Thoracic aorta (tissue), 2 donors: ENCODE results near the gene ZNF385B. TPM values are rescaled to one million over a fixed set of nuclear protein-coding genes. Genes with fewer than 3 reads are reported as not detected.

Experiments used
- ATAC-seq: fragments of 150-250 bp; one replicate; pipeline ENCODE4 v1.8.0; 2017; ENCODE audit warnings: low read depth; ENCODE audit not compliant: insufficient number of reproducible peaks, low FRiP score
- DNase-seq: peaks from one replicate; pipeline ENCODE4 v3.0.0-alpha.2; 2020; ENCODE audit warnings: low spot score
- H3K27ac ChIP-seq, 2 donors: fragments of 200-600 bp; sonication (generic); 1 replicate in 1 of 2; 2 replicates in 1 of 2; pipeline ENCODE4 v1.5.1; 2016; ENCODE audit warnings: mild to moderate bottlenecking in 2 of 2, moderate library complexity in 2 of 2
- H3K27me3 ChIP-seq: fragments of 200-600 bp; sonication (generic); replicated peaks from 2 replicates; pipeline ENCODE4 v1.6.0; 2016; ENCODE audit warnings: mild to moderate bottlenecking; ENCODE audit not compliant: insufficient read depth
- H3K36me3 ChIP-seq: fragments of 200-600 bp; sonication (generic); one replicate; pipeline ENCODE4 v1.5.1; 2016
- H3K4me1 ChIP-seq, 2 donors: fragments of 200-600 bp; sonication (generic); 1 replicate in 1 of 2; 2 replicates in 1 of 2; pipeline versions ENCODE4 v1.5.1 to v1.6.0; 2016; ENCODE audit warnings: low read depth in 2 of 2, mild to moderate bottlenecking in 1 of 2; ENCODE audit not compliant: control insufficient read depth in 1 of 2
- H3K4me3 ChIP-seq: fragments of 200-600 bp; sonication (generic); 2 replicates; pipeline ENCODE4 v1.5.1; 2016; ENCODE audit warnings: mild to moderate bottlenecking
- H3K9me3 ChIP-seq: fragments of 200-600 bp; sonication (generic); 2 replicates; pipeline ENCODE4 v1.5.1; 2016
- total RNA-seq, 2 donors: library from RNA; depleted of rRNA; stranded (reverse); fragments of >200 nt; gene quantifications; one replicate each; pipeline versions ENCODE4 v1.1.0 to v1.2.3, GENCODE V29; 2016
- TF ChIP-seq, protein P1 (sequence below): fragments of 200-600 bp; sonication (generic); IDR thresholded peaks from one replicate; pipeline ENCODE4 v1.5.1; 2019; ENCODE audit warnings: antibody characterized with exemption

ZNF385B gene
- total RNA-seq = 1 to 10 TPM in 1 of 2 donors, under 1 TPM in 1; 0.41 to 1.9 TPM

DNA sequence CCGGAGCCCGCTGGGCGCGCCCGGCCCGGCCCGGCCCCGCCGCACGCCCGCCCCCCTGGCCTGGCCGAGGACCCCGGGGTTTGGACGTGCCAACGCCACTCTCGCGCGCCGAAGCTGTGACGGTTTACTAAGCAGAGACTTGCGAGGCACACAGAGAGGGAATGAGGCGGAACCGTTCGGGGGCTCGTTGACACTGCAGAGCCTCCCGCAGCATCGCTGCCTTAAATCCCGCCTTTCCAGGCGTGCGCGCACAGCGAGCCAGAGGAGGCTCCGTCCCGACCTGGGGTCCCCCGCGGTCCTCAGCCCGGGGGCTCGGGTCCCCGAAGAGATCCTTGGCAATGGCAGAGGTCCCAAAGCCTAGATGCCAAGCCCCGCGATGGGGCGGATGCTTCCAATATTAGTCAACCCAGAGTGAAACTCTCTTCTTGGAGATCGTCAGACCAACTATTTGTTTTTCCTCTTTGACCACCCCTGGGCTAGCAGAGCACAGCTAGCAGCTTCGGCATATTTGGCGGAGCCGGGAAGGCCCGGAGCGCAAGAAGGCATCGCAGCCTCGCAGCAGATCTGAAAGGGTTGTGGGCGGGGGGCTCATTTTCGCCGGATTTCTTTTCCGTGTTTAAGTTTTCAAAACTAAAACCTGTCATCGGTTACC lies at the start of gene ZNF385B:
Gene ZNF385B (minus strand): TSS at position 197 of the 652 bp plus-strand sequence.
- no peaks in the 10 kb centered on the region for H3K9me3 ChIP-seq
- H3K27me3 ChIP-seq = no peaks in the 10 kb centered on the region
- TF ChIP-seq, protein P1, sequence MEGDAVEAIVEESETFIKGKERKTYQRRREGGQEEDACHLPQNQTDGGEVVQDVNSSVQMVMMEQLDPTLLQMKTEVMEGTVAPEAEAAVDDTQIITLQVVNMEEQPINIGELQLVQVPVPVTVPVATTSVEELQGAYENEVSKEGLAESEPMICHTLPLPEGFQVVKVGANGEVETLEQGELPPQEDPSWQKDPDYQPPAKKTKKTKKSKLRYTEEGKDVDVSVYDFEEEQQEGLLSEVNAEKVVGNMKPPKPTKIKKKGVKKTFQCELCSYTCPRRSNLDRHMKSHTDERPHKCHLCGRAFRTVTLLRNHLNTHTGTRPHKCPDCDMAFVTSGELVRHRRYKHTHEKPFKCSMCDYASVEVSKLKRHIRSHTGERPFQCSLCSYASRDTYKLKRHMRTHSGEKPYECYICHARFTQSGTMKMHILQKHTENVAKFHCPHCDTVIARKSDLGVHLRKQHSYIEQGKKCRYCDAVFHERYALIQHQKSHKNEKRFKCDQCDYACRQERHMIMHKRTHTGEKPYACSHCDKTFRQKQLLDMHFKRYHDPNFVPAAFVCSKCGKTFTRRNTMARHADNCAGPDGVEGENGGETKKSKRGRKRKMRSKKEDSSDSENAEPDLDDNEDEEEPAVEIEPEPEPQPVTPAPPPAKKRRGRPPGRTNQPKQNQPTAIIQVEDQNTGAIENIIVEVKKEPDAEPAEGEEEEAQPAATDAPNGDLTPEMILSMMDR = no peak
- ATAC-seq (no peak), DNase-seq (no peak)
- H3K36me3 ChIP-seq = no peaks in the 10 kb centered on the region
- peak within 1 kb of the TSS; percentile 72 for H3K4me3 ChIP-seq
- no peak within 1 kb of the TSS for H3K27ac ChIP-seq
- H3K4me1 ChIP-seq = peaks cover 0 to 17% of the 10 kb centered on the region in 2 donors

- Histone ChIP-seq H3K9me3 (no peaks in the 10 kb centered on the region), H3K4me3 (no peak overlapping the region), H3K27ac (no peak overlapping the region), H3K36me3 (no peaks in the 10 kb centered on the region), H3K27me3 (no peaks in the 10 kb centered on the region), H3K4me1 (no peaks in the 10 kb centered on the region)
- TF ChIP-seq, protein P1 = no peak
- ATAC-seq (no peak), DNase-seq (no peak)
These were observed 49.3 kb upstream of the ZNF385B start for GRCh38 chr2:179910735-179911113.

- no peak for ATAC-seq
- TF ChIP-seq, protein P1 = no peak
These were observed 48.7 kb upstream of the ZNF385B start for GRCh38 chr2:179909845-179910734.

DNA sequence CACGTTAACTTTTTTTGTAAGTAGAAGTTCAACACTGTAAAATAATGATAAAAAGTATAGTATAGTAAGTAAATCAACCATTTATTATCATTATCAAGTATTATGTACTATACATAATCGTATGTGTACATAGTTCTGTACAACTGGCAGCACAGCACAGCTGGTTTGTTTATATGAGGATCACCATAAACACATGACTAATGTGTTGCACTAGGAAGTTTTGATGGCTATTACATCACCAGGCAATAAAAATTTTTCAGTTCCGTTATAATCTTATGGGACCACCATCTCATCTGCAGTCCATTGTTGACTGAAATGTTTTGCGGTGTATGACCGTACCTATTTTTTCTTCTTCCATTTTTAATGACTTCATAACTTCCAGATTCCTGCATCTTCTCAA lies 39.2 kb upstream of the ZNF385B start:
- no peaks in the 10 kb centered on the region for H3K27me3 ChIP-seq
- DNase-seq (no peak), ATAC-seq (no peak)
- H3K4me3 ChIP-seq = no peak overlapping the region
- H3K4me1 ChIP-seq = no peaks in the 10 kb centered on the region
- TF ChIP-seq, protein P1 = no peak
- H3K27ac ChIP-seq = no peak overlapping the region
- H3K36me3 ChIP-seq = no peaks in the 10 kb centered on the region
- H3K9me3 ChIP-seq = no peaks in the 10 kb centered on the region

More at GRCh38 chr2:179909845-179910734, 48.7 kb upstream of the ZNF385B start:
- Histone ChIP-seq H3K4me1 (no peaks in the 10 kb centered on the region), H3K9me3 (no peaks in the 10 kb centered on the region), H3K36me3 (no peaks in the 10 kb centered on the region), H3K27me3 (no peaks in the 10 kb centered on the region), H3K4me3 (no peak overlapping the region), H3K27ac (no peak overlapping the region)
- DNase-seq = no peak

DNA sequence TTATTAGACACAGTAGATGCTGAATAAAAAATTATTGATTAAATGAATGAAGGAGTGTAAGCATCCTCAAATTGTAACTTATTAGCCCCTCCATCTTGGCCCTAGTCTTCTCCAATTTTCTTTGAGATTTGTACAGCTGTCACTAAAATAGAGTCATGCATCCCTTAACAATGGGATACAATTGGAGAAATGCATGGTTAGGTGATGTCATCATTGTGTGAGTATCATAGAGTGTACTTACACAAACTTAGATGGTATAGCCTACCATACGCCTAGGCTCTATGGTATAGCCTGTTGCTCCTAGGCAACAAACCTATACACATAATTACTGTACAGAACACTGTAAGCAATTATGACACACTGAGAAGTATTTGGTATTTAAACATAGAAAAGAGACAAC lies 38.3 kb upstream of the ZNF385B start:
- TF ChIP-seq, protein P1 = no peak
- no peak overlapping the region for H3K4me3 ChIP-seq
- no peaks in the 10 kb centered on the region for H3K36me3 ChIP-seq
- ATAC-seq (no peak), DNase-seq (no peak)
- H3K9me3 ChIP-seq = no peaks in the 10 kb centered on the region
- no peak overlapping the region for H3K27ac ChIP-seq
- H3K4me1 ChIP-seq = no peaks in the 10 kb centered on the region
- H3K27me3 ChIP-seq = no peaks in the 10 kb centered on the region
